Neural cell (in vitro differentiated cells): Measurements from ENCODE around the gene L3MBTL2. TPM values are rescaled to one million over a fixed set of nuclear protein-coding genes. Genes with fewer than 3 reads are reported as not detected.

Source experiments
- H2AFZ ChIP-seq: fragments of 200-600, 300-800 bp; sonication (generic), shearing (Covaris generic); 2 replicates; pipeline ENCODE4 v1.6.0; 2014; ENCODE audit warnings: low read depth, mild to moderate bottlenecking, antibody characterized with exemption, low read length, moderate library complexity
- H3F3A ChIP-seq: fragments of 200-600 bp; shearing (Covaris generic); 2 replicates; pipeline ENCODE4 v1.6.1; 2016; ENCODE audit warnings: mild to moderate bottlenecking, moderate library complexity, mixed read lengths, antibody characterized with exemption, low read length; ENCODE audit not compliant: insufficient read depth, poor library complexity, severe bottlenecking
- H3K27ac ChIP-seq: fragments of 200-600, 300-800 bp; sonication (generic), shearing (Covaris generic); 2 replicates; pipeline ENCODE4 v1.5.1; 2014; ENCODE audit warnings: mild to moderate bottlenecking, low read length, moderate library complexity
- H3K27me3 ChIP-seq: fragments of 300-800, 200-600 bp; sonication (generic), shearing (Covaris generic); 2 replicates; pipeline ENCODE4 v1.6.0; 2014; ENCODE audit warnings: mild to moderate bottlenecking, low read depth, low read length, moderate library complexity; ENCODE audit not compliant: insufficient read depth
- H3K36me3 ChIP-seq: fragments of 300-800, 200-600 bp; sonication (generic), shearing (Covaris generic); 2 replicates; pipeline ENCODE4 v1.5.1; 2014; ENCODE audit warnings: mild to moderate bottlenecking, antibody characterized with exemption, low read length, moderate library complexity; ENCODE audit not compliant: insufficient read depth
- H3K4me2 ChIP-seq: fragments of 300-800, 200-600 bp; sonication (generic), shearing (Covaris generic); 2 replicates; pipeline ENCODE4 v1.6.0; 2014; ENCODE audit warnings: mild to moderate bottlenecking, low read length
- H3K4me3 ChIP-seq: fragments of 300-800, 200-600 bp; sonication (generic), shearing (Covaris generic); 2 replicates; pipeline ENCODE4 v1.5.1; 2014; ENCODE audit warnings: mild to moderate bottlenecking, low read length, moderate library complexity
- H3K79me2 ChIP-seq: fragments of 200-600 bp; shearing (Covaris generic); replicated peaks from 2 replicates; pipeline ENCODE4 v1.6.0; 2014; ENCODE audit warnings: mild to moderate bottlenecking, low read length, moderate library complexity; ENCODE audit not compliant: insufficient read depth
- H3K9ac ChIP-seq: fragments of 300-800, 200-600 bp; sonication (generic), shearing (Covaris generic); 2 replicates; pipeline ENCODE4 v1.6.1; 2016; ENCODE audit warnings: mild to moderate bottlenecking, low read length, mixed read lengths
- H3K9me2 ChIP-seq: fragments of 200-600 bp; shearing (Covaris generic); 2 replicates; pipeline ENCODE4 v1.6.1; 2016; ENCODE audit warnings: mild to moderate bottlenecking, low read length, mixed read lengths; ENCODE audit not compliant: insufficient read depth
- H3K9me3 ChIP-seq: fragments of 200-600, 300-800 bp; sonication (generic), shearing (Covaris generic); 2 replicates; pipeline ENCODE4 v1.6.1; 2016; ENCODE audit warnings: mild to moderate bottlenecking, mixed run types, low read length, moderate library complexity, mixed read lengths
- H4K20me1 ChIP-seq: fragments of 200-600 bp; shearing (Covaris generic); 2 replicates; pipeline ENCODE4 v1.6.1; 2016; ENCODE audit warnings: mild to moderate bottlenecking, mixed run types; ENCODE audit not compliant: insufficient read depth
- EP300 ChIP-seq: fragments of 450-650 bp; conservative IDR thresholded peaks from 2 replicates; pipeline ENCODE4 v1.6.1; 2014; ENCODE audit warnings: antibody characterized with exemption, mild to moderate bottlenecking, moderate library complexity; ENCODE audit not compliant: poor library complexity, severe bottlenecking
- EZH2 ChIP-seq: fragments of 200-600, 300-800 bp; shearing (Covaris generic), sonication (generic); IDR thresholded peaks from 2 replicates; pipeline ENCODE4 v1.6.1; 2014; ENCODE audit warnings: antibody characterized with exemption, low read length, borderline replicate concordance, mild to moderate bottlenecking; ENCODE audit not compliant: insufficient read depth, poor library complexity, severe bottlenecking
- MXI1 ChIP-seq: fragments of 450-650 bp; conservative IDR thresholded peaks from 2 replicates; pipeline ENCODE4 v1.6.1; 2014; ENCODE audit warnings: antibody characterized with exemption, mild to moderate bottlenecking; ENCODE audit not compliant: poor library complexity, severe bottlenecking
- POLR2AphosphoS5 ChIP-seq: IDR thresholded peaks from 2 replicates; pipeline ENCODE4 v1.6.1; 2012
- RAD21 ChIP-seq: fragments of 450-650 bp; conservative IDR thresholded peaks from 2 replicates; pipeline ENCODE4 v1.6.1; 2014; ENCODE audit warnings: antibody characterized with exemption, mild to moderate bottlenecking, moderate library complexity
- SMC3 ChIP-seq: fragments of 450-650 bp; conservative IDR thresholded peaks from 2 replicates; pipeline ENCODE4 v1.6.1; 2014; ENCODE audit warnings: antibody characterized with exemption, mild to moderate bottlenecking, moderate library complexity; ENCODE audit not compliant: poor library complexity
- TAF1 ChIP-seq: IDR thresholded peaks from 2 replicates; pipeline ENCODE4 v1.6.1; 2012; ENCODE audit warnings: low read depth
- polyA plus RNA-seq: library from polyadenylated mRNA; depleted of rRNA; stranded (reverse); fragments of >200 nt; gene quantifications from 2 replicates; pipeline ENCODE4 v1.2.3, GENCODE V29; 2014
- TF ChIP-seq, protein P1 (sequence below): IDR thresholded peaks from 2 replicates; pipeline ENCODE4 v1.6.1; 2012; ENCODE audit warnings: borderline replicate concordance
- TF ChIP-seq, protein P2 (sequence below): fragments of 450-650 bp; IDR thresholded peaks from 2 replicates; pipeline ENCODE4 v1.5.1; 2014; ENCODE audit warnings: antibody characterized with exemption, mild to moderate bottlenecking, moderate library complexity; ENCODE audit not compliant: poor library complexity, severe bottlenecking

The L3MBTL2 gene
- polyA plus RNA-seq, 1 donor from 2014 or later: 32.5 TPM

DNA sequence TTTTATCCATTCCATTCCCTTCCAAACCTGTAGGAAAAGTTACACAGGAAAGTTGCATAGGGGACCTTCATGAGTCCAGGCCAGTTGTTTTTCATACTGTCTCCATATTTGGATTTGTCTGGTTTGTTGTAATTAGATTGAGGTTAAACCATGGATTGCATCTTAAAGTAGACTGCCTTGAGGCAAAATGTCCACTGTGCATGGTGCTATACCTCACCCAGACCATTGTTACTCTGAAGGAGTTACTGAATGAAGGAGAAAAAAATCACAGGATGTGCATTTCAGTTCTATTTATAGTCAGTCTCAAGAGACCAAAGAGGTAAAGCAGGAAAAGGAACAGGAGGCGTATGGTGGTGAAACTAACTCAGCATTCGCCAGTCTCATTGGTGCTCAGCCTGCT is 29.6 kb upstream of the L3MBTL2 start:
- no peaks in the 10 kb centered on the region for H3K9me2 ChIP-seq
- no peaks in the 10 kb centered on the region for H3F3A ChIP-seq
- H3K9me3 ChIP-seq: no peaks in the 10 kb centered on the region
- H3K4me2 ChIP-seq: no peak overlapping the region
- H4K20me1 ChIP-seq: no peaks in the 10 kb centered on the region
- H3K27me3 ChIP-seq: no peaks in the 10 kb centered on the region
- no peak overlapping the region for H3K9ac ChIP-seq
- no peak overlapping the region for H3K27ac ChIP-seq
- TF ChIP-seq SMC3 (no peak), EP300 (no peak), POLR2AphosphoS5 (no peak), TAF1 (no peak), RAD21 (no peak), EZH2 (no peak), MXI1 (no peak)
- TF ChIP-seq, protein P1, sequence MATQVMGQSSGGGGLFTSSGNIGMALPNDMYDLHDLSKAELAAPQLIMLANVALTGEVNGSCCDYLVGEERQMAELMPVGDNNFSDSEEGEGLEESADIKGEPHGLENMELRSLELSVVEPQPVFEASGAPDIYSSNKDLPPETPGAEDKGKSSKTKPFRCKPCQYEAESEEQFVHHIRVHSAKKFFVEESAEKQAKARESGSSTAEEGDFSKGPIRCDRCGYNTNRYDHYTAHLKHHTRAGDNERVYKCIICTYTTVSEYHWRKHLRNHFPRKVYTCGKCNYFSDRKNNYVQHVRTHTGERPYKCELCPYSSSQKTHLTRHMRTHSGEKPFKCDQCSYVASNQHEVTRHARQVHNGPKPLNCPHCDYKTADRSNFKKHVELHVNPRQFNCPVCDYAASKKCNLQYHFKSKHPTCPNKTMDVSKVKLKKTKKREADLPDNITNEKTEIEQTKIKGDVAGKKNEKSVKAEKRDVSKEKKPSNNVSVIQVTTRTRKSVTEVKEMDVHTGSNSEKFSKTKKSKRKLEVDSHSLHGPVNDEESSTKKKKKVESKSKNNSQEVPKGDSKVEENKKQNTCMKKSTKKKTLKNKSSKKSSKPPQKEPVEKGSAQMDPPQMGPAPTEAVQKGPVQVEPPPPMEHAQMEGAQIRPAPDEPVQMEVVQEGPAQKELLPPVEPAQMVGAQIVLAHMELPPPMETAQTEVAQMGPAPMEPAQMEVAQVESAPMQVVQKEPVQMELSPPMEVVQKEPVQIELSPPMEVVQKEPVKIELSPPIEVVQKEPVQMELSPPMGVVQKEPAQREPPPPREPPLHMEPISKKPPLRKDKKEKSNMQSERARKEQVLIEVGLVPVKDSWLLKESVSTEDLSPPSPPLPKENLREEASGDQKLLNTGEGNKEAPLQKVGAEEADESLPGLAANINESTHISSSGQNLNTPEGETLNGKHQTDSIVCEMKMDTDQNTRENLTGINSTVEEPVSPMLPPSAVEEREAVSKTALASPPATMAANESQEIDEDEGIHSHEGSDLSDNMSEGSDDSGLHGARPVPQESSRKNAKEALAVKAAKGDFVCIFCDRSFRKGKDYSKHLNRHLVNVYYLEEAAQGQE: no peak
- TF ChIP-seq, protein P2, sequence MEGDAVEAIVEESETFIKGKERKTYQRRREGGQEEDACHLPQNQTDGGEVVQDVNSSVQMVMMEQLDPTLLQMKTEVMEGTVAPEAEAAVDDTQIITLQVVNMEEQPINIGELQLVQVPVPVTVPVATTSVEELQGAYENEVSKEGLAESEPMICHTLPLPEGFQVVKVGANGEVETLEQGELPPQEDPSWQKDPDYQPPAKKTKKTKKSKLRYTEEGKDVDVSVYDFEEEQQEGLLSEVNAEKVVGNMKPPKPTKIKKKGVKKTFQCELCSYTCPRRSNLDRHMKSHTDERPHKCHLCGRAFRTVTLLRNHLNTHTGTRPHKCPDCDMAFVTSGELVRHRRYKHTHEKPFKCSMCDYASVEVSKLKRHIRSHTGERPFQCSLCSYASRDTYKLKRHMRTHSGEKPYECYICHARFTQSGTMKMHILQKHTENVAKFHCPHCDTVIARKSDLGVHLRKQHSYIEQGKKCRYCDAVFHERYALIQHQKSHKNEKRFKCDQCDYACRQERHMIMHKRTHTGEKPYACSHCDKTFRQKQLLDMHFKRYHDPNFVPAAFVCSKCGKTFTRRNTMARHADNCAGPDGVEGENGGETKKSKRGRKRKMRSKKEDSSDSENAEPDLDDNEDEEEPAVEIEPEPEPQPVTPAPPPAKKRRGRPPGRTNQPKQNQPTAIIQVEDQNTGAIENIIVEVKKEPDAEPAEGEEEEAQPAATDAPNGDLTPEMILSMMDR: no peak
- H3K79me2 ChIP-seq: no peaks in the 10 kb centered on the region
- no peak overlapping the region for H2AFZ ChIP-seq
- H3K36me3 ChIP-seq: no peaks in the 10 kb centered on the region
- no peak overlapping the region for H3K4me3 ChIP-seq

DNA sequence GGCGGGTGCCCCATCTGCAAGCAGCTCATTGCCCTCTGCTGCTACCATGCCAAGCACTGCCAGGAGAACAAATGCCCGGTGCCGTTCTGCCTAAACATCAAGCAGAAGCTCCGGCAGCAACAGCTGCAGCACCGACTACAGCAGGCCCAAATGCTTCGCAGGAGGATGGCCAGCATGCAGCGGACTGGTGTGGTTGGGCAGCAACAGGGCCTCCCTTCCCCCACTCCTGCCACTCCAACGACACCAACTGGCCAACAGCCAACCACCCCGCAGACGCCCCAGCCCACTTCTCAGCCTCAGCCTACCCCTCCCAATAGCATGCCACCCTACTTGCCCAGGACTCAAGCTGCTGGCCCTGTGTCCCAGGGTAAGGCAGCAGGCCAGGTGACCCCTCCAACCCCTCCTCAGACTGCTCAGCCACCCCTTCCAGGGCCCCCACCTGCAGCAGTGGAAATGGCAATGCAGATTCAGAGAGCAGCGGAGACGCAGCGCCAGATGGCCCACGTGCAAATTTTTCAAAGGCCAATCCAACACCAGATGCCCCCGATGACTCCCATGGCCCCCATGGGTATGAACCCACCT is 28.0 kb upstream of the L3MBTL2 start:
- Histone ChIP-seq H3K27me3 (no peaks in the 10 kb centered on the region), H3K9ac (no peak overlapping the region), H3F3A (no peaks in the 10 kb centered on the region), H3K9me2 (no peaks in the 10 kb centered on the region), H3K4me3 (no peak overlapping the region), H3K27ac (no peak overlapping the region), H3K36me3 (no peaks in the 10 kb centered on the region), H4K20me1 (no peaks in the 10 kb centered on the region), H3K79me2 (no peaks in the 10 kb centered on the region), H2AFZ (no peak overlapping the region), H3K4me2 (no peak overlapping the region), H3K9me3 (no peaks in the 10 kb centered on the region)
- TF ChIP-seq, protein P1: no peak
